Loucy (cell line): ENCODE data around the gene BTBD16.

Experiments
- H2AFZ ChIP-seq: fragments of 200-600 bp; sonication (generic); 2 replicates; pipeline ENCODE4 v1.6.0; 2016; ENCODE audit warnings: antibody characterized with exemption, mild to moderate bottlenecking, low read length, moderate library complexity
- H3F3A ChIP-seq: fragments of 200-600 bp; 2 replicates; pipeline ENCODE4 v1.6.0; 2016; ENCODE audit warnings: antibody characterized with exemption, low read depth, mild to moderate bottlenecking
- H3K27me3 ChIP-seq: fragments of 200-600 bp; sonication (generic); 2 replicates; pipeline ENCODE4 v1.6.1; 2014; ENCODE audit warnings: low read length, mild to moderate bottlenecking; ENCODE audit not compliant: insufficient read depth, poor library complexity, severe bottlenecking
- H3K36me3 ChIP-seq: fragments of 200-600 bp; sonication (generic); 2 replicates; pipeline ENCODE4 v1.6.1; 2016; ENCODE audit warnings: low read length; ENCODE audit not compliant: insufficient read depth
- H3K4me1 ChIP-seq: fragments of 200-600 bp; sonication (generic); 2 replicates; pipeline ENCODE4 v1.5.1; 2014; ENCODE audit warnings: low read length, mild to moderate bottlenecking; ENCODE audit not compliant: insufficient read depth, poor library complexity, severe bottlenecking
- H3K4me2 ChIP-seq: fragments of 200-600 bp; sonication (generic); 2 replicates; pipeline ENCODE4 v1.6.0; 2014; ENCODE audit warnings: antibody characterized with exemption, low read length, low read depth, mild to moderate bottlenecking; ENCODE audit not compliant: poor library complexity, severe bottlenecking
- H3K4me3 ChIP-seq: fragments of 200-600 bp; sonication (generic); 2 replicates; pipeline ENCODE4 v1.5.1; 2014; ENCODE audit warnings: low read length, mild to moderate bottlenecking, mixed read lengths; ENCODE audit not compliant: poor library complexity, severe bottlenecking
- H3K79me2 ChIP-seq: fragments of 200-600 bp; sonication (generic); 2 replicates; pipeline ENCODE4 v1.6.1; 2014; ENCODE audit warnings: low read length; ENCODE audit not compliant: insufficient read depth
- H3K9ac ChIP-seq: fragments of 200-600 bp; sonication (generic); 2 replicates; pipeline ENCODE4 v1.6.0; 2014; ENCODE audit warnings: mild to moderate bottlenecking, low read depth, low read length, moderate library complexity; ENCODE audit not compliant: poor library complexity, severe bottlenecking
- H3K9me2 ChIP-seq: fragments of 200-600 bp; sonication (generic); replicated peaks from 2 replicates; pipeline ENCODE4 v1.6.1; 2016; ENCODE audit warnings: low read depth, low read length, mixed read lengths
- H3K9me3 ChIP-seq: fragments of 200-600 bp; sonication (generic); 2 replicates; pipeline ENCODE4 v1.6.1; 2014; ENCODE audit warnings: mild to moderate bottlenecking, antibody characterized with exemption, low read length, low read depth; ENCODE audit not compliant: insufficient read depth
- H4K20me1 ChIP-seq: fragments of 200-600 bp; sonication (generic); 2 replicates; pipeline ENCODE4 v1.6.0; 2014; ENCODE audit warnings: antibody characterized with exemption, low read length, mild to moderate bottlenecking; ENCODE audit not compliant: insufficient read depth, poor library complexity, severe bottlenecking
- CTCF ChIP-seq: fragments of 200-600 bp; sonication (generic); conservative IDR thresholded peaks from 2 replicates; pipeline ENCODE4 v1.5.1; 2014; ENCODE audit warnings: mild to moderate bottlenecking, antibody characterized with exemption, low read length
- EZH2phosphoT487 ChIP-seq: fragments of 200-600 bp; IDR thresholded peaks from 2 replicates; pipeline ENCODE4 v1.6.1; 2018; ENCODE audit warnings: antibody characterized with exemption, mild to moderate bottlenecking, moderate library complexity, borderline replicate concordance

BTBD16 gene

DNA sequence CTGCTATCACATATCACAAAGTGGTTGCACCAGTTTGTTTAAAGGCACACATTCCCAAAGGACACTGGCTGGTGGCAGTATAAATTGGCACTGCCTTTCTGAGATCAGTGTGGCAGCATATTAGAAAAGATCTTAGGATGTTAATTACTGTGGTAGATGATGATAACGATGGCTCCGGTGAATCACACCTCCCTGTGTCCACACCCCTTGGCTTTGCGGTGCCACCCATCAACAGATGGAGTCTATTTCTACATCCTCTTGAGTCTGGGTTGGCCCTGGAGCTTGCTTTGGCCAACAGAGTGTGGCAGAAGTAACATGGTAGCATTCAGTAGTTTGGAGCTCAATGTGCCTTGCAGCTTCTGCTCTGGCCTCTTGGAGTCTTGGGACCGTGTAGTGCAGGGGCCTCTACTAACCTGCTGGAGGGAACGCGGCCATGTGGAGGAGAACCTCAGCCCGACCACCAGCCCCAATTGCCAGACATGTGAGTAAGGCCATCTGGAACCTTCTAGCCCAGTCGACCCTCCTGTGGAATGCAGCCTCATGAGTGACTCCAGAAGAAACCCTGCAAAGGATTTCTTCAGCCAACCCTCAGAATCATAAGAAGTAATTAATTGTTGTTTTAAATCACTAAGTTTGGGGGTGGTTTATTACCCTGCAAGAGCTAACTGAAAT, 76.2 kb downstream of the BTBD16 start:
- H3F3A ChIP-seq = no peaks in the 10 kb centered on the region
- H2AFZ ChIP-seq = no peak overlapping the region

DNA sequence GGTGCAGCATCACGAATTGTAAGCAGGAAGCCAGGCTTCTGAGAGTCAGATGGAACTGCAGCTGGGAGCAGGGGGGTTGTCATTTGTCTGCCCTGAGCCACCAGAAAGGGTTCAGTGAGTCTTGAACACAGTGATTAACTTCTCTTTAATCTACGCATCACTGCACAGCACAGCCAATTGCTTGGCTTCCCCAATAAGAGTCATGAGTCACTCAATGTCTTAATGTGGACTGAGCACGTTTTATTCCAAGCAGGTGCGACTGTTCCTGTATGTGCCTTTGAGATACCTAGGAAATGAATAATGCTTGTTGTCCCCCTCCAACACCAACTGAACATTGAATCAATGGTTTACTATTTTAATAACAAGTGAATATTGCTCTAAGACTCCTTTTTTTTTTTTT, 77.4 kb downstream of the BTBD16 start:
- Histone ChIP-seq H3K27me3 (no peaks in the 10 kb centered on the region), H3K36me3 (no peaks in the 10 kb centered on the region), H3K4me1 (no peaks in the 10 kb centered on the region), H3K4me3 (no peak overlapping the region), H3K79me2 (no peaks in the 10 kb centered on the region), H4K20me1 (no peaks in the 10 kb centered on the region), H2AFZ (no peak overlapping the region), H3F3A (no peaks in the 10 kb centered on the region), H3K9me2 (no peaks in the 10 kb centered on the region), H3K4me2 (no peak overlapping the region), H3K9me3 (no peaks in the 10 kb centered on the region), H3K9ac (no peak overlapping the region)
- TF ChIP-seq EZH2phosphoT487 = no peak
- no peak for TF ChIP-seq CTCF

More for the DNA sequence above, 76.2 kb downstream of the BTBD16 start:
- H4K20me1 ChIP-seq = no peaks in the 10 kb centered on the region
- no peaks in the 10 kb centered on the region for H3K4me1 ChIP-seq
- no peaks in the 10 kb centered on the region for H3K9me2 ChIP-seq
- no peak overlapping the region for H3K4me2 ChIP-seq
- H3K79me2 ChIP-seq = no peaks in the 10 kb centered on the region
- no peaks in the 10 kb centered on the region for H3K9me3 ChIP-seq
- H3K27me3 ChIP-seq = no peaks in the 10 kb centered on the region
- H3K36me3 ChIP-seq = no peaks in the 10 kb centered on the region
- no peak for TF ChIP-seq CTCF
- no peak overlapping the region for H3K9ac ChIP-seq
- H3K4me3 ChIP-seq = no peak overlapping the region

DNA sequence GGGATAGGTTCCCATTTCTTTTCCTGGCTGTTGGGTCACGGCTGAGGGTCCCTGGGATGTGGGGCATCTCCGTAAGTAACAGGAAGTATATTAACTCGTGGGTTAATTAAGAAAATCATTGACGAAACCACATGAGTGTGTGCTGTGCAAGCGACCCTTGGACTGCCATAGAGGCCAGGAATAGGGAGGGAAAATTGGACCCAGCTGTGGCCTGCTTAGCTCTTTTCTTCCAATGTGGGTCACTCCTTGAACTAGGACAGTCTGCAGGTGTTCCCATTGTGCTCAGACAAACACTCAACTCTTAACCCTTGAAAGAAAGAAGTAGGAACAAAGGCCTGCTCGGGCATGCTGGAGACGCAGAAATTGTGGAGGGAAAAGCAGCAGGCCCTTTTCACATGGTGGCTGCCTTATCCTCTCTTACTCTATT, 77.9 kb downstream of the BTBD16 start:
- Histone ChIP-seq H3K4me2 (no peak overlapping the region), H3K4me3 (no peak overlapping the region), H3K4me1 (no peaks in the 10 kb centered on the region), H3K9me2 (no peaks in the 10 kb centered on the region), H4K20me1 (no peaks in the 10 kb centered on the region), H3K79me2 (no peaks in the 10 kb centered on the region), H3K9ac (no peak overlapping the region), H3F3A (no peaks in the 10 kb centered on the region), H3K27me3 (no peaks in the 10 kb centered on the region), H3K36me3 (no peaks in the 10 kb centered on the region), H3K9me3 (no peaks in the 10 kb centered on the region), H2AFZ (no peak overlapping the region)
- TF ChIP-seq CTCF = no peak
- no peak for TF ChIP-seq EZH2phosphoT487
